CD4-positive, alpha-beta T cell treated with Interleukin-15 for 4 hours (primary cell): ENCODE results near the gene CCDC110.
A peak's percentile ranks its signal among the peaks of the same experiment; 100 is the strongest.

ENCODE experiments used
- DNase-seq: peaks from one replicate; pipeline ENCODE4 v3.0.0-alpha.2; 2020; ENCODE audit warnings: low spot score

The CCDC110 gene

DNA sequence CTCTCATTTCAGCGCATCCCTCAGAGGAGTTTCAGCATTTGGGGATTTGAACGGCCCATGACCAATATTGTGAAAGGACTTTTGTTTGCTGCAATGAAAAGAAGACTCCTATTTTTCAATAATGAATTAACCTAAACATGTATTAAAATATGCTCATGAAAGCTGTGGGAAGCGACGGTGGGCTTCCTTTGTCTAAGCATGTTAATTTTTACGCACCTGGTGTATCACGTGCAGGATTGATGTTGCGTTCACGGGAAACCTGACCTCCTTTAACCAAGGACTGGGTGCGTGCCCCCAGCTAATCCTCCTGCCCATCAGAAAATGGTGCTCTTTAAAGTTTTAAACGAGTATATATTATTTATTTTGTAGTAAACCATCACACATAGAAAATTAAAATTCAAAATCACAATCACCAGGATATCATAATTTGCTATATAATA is 590 bp upstream of the CCDC110 start:
- no peak for DNase-seq

DNA sequence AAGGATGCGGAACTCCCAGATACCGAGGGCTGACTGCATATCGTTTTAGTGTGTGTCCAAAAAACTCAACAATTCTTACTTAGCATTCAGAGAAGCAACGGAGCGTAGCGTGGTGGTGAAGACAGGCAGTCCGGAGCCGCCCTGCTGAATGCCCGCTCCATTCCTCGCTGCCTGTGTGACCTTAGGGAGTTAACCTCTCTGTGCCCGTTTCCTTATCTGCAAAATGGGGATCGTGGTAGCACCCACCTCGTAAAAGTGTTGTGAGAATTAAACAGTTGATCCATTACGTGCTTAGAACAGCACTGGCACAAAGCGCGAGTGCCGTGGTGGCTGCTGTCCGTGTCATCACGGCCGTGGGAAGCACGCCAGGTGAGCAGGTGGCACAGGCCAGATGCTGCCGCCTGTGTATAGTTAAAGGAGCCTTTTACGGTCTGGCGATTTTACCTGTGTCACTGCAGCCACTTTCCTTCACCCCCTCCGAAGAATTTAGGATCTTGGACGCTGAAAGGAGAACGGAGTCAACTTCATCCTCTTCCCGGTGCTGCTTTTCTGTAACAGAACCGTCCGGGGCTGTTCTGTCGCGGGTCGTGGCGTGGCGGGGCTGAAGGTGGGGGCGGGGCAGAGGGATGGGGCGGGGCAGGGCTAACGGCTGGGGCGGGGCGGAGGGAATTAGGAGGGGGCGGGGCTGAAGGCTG is 885 bp downstream of the CCDC110 start:
- DNase-seq = peak; percentile 43

DNA sequence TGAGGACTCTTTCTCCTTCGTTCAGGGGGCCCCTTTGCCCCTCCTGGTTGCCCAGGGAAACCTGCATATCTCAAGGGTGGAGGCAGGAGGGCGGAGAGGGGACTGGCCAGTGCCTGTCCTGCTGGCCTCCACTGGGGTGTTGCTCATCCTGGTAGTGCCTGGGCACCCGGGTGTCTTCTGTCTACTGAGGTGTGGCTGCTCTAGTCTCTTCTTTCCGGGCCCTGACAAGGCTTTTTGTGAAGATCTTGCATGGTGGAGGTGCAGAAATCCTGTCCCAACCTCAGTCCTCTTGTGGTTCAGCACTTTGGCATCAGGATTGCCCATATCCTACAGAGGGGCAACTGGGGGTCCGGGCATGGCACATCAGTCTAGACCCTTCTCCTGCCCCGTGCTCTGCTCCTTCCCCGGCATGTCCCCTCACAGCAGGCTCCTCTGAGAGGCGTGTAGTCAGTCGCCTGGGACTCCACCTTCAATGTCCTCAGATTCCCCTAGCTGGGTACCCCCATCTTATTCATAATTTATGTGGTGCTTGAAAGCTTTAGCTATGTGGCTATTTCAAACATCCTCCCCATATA is 1.9 kb downstream of the CCDC110 start:
- no peak for DNase-seq

DNA sequence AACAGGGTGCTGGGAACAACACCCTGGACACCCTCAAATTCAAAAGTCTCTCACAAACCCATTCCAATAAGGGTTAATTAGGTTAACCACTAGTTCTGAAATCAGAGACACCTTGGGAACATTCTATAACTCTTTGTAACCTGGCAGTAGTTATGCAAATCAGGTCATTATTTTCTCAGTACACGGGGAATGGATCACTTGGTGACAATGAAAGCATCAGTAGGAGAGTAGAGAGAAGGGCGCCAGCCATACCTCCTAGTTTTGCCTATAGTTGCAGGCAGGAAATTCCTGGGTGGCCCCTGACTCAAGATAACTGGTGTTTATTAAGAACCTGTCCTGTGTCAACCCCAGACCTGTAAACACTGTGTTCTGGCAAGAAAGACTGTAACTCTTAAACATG is 2.5 kb downstream of the CCDC110 start:
- DNase-seq = no peak

- no peak for DNase-seq
These were observed 3.5 kb downstream of the CCDC110 start for GRCh38 chr4:185467991-185468390.

GRCh38 chr4:185467101-185467500 is 4.4 kb downstream of the CCDC110 start:
- no peak for DNase-seq

DNA sequence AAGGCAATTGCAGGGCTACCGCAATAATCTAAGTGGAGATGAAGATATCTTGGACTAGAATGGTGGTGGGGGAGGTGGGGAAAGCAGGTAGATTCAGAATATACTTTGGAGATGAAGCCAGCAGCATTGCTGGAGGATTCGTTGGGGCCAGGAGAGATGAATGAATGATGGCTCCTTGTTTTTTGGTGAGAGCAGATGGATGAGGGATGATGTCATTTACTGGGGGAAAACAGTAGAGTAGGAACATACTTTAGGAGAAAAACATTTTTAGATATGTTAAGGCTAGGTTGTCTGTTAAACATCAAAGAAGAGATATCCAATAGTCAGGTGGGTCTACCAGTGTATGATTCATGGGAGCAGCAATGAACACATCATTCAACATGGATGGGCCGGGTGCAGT is 5.8 kb downstream of the CCDC110 start:
- DNase-seq = no peak

DNA sequence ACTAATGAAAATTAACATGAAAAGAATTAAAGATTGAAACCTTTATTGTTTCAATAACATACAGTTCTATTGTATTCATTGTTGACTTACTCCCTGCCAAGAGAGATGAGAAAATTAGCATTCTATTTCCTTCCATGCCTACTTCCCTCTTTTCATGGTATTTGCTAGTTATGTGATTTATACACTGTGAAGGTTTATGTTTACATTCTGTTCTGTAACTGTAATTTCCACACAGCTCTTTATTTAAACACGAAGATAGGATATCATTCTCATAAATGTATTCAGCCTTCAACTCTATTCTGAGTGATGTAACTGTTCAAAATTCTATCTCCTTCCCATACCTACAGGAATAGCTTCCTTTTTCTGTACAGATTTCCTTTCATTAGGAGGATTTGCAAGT is 6.6 kb downstream of the CCDC110 start:
- no peak for DNase-seq

GRCh38 chr4:185464183-185464582 is 7.3 kb downstream of the CCDC110 start:
- no peak for DNase-seq

DNA sequence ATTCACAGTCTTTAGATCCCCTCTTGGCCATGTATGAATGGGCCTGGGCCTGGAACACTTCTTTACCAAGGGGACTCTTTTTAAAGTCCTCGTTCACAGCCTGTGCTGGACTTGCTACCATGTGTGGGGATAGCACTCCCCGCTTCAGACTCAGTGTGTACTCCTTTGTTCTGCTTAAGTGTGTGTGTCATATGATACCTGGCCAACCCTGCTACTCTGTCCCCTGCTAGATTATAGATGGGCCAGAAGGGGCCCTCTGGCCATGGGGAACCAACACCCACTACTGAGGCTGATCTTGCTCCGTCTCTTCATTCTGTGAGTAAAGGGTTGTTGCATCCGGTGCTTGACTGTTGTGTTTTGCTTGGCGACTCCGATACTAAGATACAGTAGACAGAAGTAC is 8.0 kb downstream of the CCDC110 start:
- DNase-seq = no peak

DNA sequence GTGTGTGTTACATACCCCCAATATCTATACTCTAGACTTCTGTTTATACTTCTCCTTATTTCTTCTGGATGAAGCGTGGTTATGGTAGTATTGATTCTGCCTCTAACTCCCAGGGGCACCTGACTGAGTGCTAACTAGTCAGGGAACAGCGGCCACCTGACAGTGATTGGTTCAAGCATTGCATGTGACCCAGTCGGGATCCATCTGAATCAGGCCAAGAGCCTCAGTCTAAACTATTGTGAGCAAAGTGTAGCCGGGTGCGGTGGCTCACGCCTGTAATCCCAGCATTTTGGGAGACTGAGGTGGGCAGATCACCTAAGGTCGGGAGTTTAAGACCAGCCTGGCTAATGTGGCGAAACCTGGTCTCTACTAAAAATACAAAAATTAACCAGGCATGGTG is 10.0 kb downstream of the CCDC110 start:
- DNase-seq = no peak

GRCh38 chr4:185457136-185457535 is 14.4 kb downstream of the CCDC110 start:
- no peak for DNase-seq

DNA sequence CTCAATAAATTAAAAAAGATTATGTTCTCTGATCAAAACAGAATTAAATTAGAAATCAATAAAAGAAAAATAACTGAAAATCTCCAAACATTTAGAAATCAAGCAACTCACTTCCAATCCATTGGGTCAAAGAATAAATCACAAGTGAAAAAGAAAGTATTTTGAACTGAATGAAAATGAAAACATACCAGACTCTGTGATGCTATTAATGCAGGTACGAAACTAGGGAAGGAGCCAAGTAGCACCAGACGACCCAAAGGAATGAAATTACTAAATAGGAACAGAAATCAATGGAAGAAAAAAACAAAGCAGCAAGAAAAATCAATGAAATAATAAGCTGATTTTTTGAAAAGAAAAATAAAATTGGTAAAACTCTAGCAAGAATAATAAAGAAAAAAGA is 15.4 kb downstream of the CCDC110 start:
- no peak for DNase-seq

- no peak for DNase-seq
These were observed 26.3 kb downstream of the CCDC110 start for GRCh38 chr4:185445209-185445608.

DNA sequence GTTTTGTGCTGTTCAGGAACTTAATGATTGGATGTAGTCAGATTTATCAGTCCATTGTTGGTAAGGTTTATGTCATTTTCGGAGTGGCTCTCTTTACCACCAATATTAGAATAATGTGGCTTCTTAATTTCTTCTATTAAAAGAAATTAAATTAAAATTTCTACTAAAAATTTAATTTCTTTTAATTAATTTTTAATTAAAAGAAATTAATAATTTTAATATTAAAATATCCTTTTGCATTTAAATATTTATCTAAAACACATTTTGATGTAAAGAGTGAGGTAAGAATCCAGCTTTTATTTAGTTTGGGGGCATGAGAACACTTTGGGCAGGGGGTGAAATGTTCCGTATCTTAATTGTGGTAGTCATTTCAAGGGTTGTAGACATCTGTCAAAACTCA is 30.1 kb downstream of the CCDC110 start:
- DNase-seq = no peak

DNA sequence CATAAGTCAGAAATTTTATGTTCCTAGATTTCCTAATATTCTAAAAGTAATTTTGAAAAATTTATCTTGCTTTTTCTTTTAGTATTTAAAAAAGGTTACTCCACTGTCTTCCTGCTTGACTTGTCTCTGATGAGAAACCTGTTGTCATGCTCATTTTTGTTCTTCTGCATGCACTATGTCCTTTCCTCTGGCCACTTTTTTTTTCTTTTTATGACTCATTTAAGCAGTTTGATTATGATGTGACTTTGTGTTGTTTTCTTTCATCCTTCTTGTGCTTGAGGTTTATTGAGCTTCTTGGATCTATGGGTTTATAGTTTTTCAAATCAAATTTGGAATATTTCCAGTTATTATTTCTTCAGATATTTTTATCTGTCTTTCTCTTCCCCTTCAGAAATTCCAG is 33.7 kb downstream of the CCDC110 start:
- no peak for DNase-seq

GRCh38 chr4:185435466-185435865 is 36.1 kb downstream of the CCDC110 start:
- no peak for DNase-seq

- no peak for DNase-seq
These were observed 41.9 kb downstream of the CCDC110 start for GRCh38 chr4:185429660-185430059.

DNA sequence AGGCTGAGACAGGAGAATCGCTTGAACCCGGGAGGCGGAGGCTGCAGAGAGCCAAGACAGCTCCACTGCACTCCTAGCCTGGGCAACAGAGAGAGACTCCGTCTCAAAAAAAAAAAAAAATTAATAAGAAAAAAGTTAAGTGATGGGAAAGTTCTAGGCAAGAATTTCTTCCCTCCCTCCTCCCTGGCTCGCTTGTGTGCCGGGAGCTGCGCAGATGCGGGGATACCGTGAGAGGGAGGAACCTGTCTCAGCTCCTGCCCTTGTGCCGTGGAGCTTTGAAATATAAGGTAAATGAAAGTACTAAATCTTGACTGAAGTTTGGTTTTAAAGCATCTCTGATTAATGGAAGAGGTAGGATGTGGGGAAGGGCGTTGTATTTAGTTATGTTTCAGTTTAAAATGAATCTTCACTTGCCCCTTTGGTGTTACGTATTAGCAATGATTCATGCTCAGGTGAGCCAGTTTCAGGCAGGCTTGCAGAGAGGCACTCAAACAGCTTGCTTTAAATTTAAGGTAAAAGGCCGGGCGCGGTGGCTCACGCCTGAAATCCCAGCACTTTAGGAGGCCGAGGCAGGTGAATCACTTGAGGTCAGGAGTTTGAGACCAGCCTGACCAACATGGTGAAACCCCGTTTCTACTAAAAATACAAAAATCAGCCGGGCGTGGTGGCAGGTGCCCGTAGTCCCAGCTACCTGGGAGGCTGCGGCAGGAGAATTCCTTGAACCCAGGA is 44.4 kb downstream of the CCDC110 start:
- no peak for DNase-seq

GRCh38 chr4:185425647-185426352 is 45.7 kb downstream of the CCDC110 start, which contains the start of gene UFSP2:
Gene UFSP2, minus strand, starts transcription at chr4:185425964. Its CDS starts 96 bp downstream, at chr4:185425868.
- DNase-seq = peak; percentile 88

DNA sequence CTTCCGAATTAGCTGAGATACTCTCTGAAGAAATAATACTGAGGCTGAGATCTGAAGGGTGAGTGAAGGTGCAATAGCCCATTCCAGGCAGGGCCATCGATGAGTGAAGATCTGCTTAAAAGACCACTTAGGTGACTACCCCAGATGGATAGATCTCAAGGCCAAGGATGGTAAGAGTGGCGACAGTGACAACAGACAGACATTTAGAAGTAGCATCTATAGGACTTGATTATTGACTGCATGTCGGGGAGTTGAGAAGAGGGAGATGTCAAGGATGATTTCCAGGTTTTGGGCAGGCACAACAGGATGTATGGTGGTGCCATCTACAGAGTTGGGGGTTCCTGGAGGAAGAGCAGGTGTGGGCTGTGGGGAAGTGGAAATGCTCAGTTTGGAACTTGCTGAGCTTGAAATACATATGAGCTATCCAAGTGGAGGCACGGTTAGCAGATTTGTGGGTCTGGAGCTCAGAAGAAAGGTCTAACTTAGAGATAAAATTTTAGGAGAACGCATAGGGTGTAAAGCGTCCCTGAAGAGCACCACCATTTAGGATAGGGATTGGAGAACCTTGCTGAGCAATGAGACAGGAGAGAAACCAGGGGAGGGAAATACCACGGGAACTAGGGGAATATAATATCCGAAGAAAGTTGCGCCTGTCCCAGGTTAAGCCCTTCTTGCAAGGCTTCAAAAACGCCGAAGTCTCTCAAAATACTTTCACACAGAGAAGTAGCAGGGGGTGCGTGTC is 46.5 kb downstream of the CCDC110 start:
- DNase-seq = peak; percentile 1
